Activated naive CD4-positive, alpha-beta T cell treated with anti-CD3 and anti-CD28 coated beads, Interleukin-2, amount 50 U/mL, for 24 hours (primary cell): ENCODE results near the gene WNT6.

Source experiments
- H3K27ac Mint-ChIP-seq: one replicate; pipeline ENCODE4 v1.8.0; 2021; ENCODE audit warnings: mild to moderate bottlenecking, mixed read lengths
- H3K27me3 Mint-ChIP-seq: one replicate; pipeline ENCODE4 v1.8.0; 2021; ENCODE audit warnings: mixed read lengths
- H3K36me3 Mint-ChIP-seq: one replicate; pipeline ENCODE4 v1.8.0; 2021; ENCODE audit warnings: mixed read lengths
- H3K4me1 Mint-ChIP-seq: one replicate; pipeline ENCODE4 v1.8.0; 2021; ENCODE audit warnings: mixed read lengths
- H3K4me3 Mint-ChIP-seq: one replicate; pipeline ENCODE4 v1.8.0; 2021; ENCODE audit warnings: mild to moderate bottlenecking, mixed read lengths
- H3K9me3 Mint-ChIP-seq: one replicate; pipeline ENCODE4 v1.8.0; 2021; ENCODE audit warnings: mixed read lengths

Gene WNT6

GRCh38 chr2:218899147-218899546 is 39.5 kb downstream of the WNT6 start:
- Mint-ChIP-seq H3K4me1 (peaks cover 35% of the 10 kb centered on the region), H3K4me3 (no peak overlapping the region), H3K9me3 (no peaks in the 10 kb centered on the region), H3K27ac (no peak overlapping the region), H3K36me3 (no peaks in the 10 kb centered on the region), H3K27me3 (peaks cover 16% of the 10 kb centered on the region)

GRCh38 chr2:218902427-218902826 is 42.8 kb downstream of the WNT6 start:
- Mint-ChIP-seq H3K27ac (no peak overlapping the region), H3K27me3 (peaks cover 22% of the 10 kb centered on the region), H3K4me3 (no peak overlapping the region), H3K36me3 (no peaks in the 10 kb centered on the region), H3K9me3 (no peaks in the 10 kb centered on the region), H3K4me1 (peaks cover 11% of the 10 kb centered on the region)

GRCh38 chr2:218904176-218904575 is 44.6 kb downstream of the WNT6 start:
- H3K27me3 Mint-ChIP-seq: peaks cover 22% of the 10 kb centered on the region
- no peaks in the 10 kb centered on the region for H3K9me3 Mint-ChIP-seq
- H3K4me3 Mint-ChIP-seq: no peak overlapping the region
- peaks cover 7% of the 10 kb centered on the region for H3K4me1 Mint-ChIP-seq
- no peak overlapping the region for H3K27ac Mint-ChIP-seq
- no peaks in the 10 kb centered on the region for H3K36me3 Mint-ChIP-seq

GRCh38 chr2:218908721-218909619 is 49.4 kb downstream of the WNT6 start:
- H3K27me3 Mint-ChIP-seq: peaks cover 9% of the 10 kb centered on the region
- H3K4me1 Mint-ChIP-seq: peaks cover 13% of the 10 kb centered on the region
- no peaks in the 10 kb centered on the region for H3K36me3 Mint-ChIP-seq
- peak overlapping the region; percentile 82 for H3K4me3 Mint-ChIP-seq
- peak overlapping the region; percentile 23 for H3K27ac Mint-ChIP-seq
- H3K9me3 Mint-ChIP-seq: no peaks in the 10 kb centered on the region

GRCh38 chr2:218910741-218911140 is 51.1 kb downstream of the WNT6 start:
- H3K27me3 Mint-ChIP-seq: peaks cover 7% of the 10 kb centered on the region
- peaks cover 13% of the 10 kb centered on the region for H3K4me1 Mint-ChIP-seq
- H3K27ac Mint-ChIP-seq: no peak overlapping the region
- no peaks in the 10 kb centered on the region for H3K36me3 Mint-ChIP-seq
- no peaks in the 10 kb centered on the region for H3K9me3 Mint-ChIP-seq
- H3K4me3 Mint-ChIP-seq: no peak overlapping the region

- H3K9me3 Mint-ChIP-seq: peaks cover 8% of the 10 kb centered on the region
- H3K27me3 Mint-ChIP-seq: peaks cover 24% of the 10 kb centered on the region
- H3K36me3 Mint-ChIP-seq: no peaks in the 10 kb centered on the region
- H3K27ac Mint-ChIP-seq: no peak overlapping the region
- no peak overlapping the region for H3K4me3 Mint-ChIP-seq
- H3K4me1 Mint-ChIP-seq: no peaks in the 10 kb centered on the region
Observed at GRCh38 chr2:218920504-218920903, 60.9 kb downstream of the WNT6 start.
